Neural cell (in vitro differentiated cells): ENCODE measurements around the gene TRABD2A. TPM values are rescaled to one million over a fixed set of nuclear protein-coding genes. Genes with fewer than 3 reads are reported as not detected.

Source experiments
- H2AFZ ChIP-seq: fragments of 200-600, 300-800 bp; sonication (generic), shearing (Covaris generic); 2 replicates; pipeline ENCODE4 v1.6.0; 2014; ENCODE audit warnings: low read depth, mild to moderate bottlenecking, antibody characterized with exemption, low read length, moderate library complexity
- H3F3A ChIP-seq: fragments of 200-600 bp; shearing (Covaris generic); 2 replicates; pipeline ENCODE4 v1.6.1; 2016; ENCODE audit warnings: mild to moderate bottlenecking, moderate library complexity, mixed read lengths, antibody characterized with exemption, low read length; ENCODE audit not compliant: insufficient read depth, poor library complexity, severe bottlenecking
- H3K27ac ChIP-seq: fragments of 200-600, 300-800 bp; sonication (generic), shearing (Covaris generic); 2 replicates; pipeline ENCODE4 v1.5.1; 2014; ENCODE audit warnings: mild to moderate bottlenecking, low read length, moderate library complexity
- H3K27me3 ChIP-seq: fragments of 300-800, 200-600 bp; sonication (generic), shearing (Covaris generic); 2 replicates; pipeline ENCODE4 v1.6.0; 2014; ENCODE audit warnings: mild to moderate bottlenecking, low read depth, low read length, moderate library complexity; ENCODE audit not compliant: insufficient read depth
- H3K36me3 ChIP-seq: fragments of 300-800, 200-600 bp; sonication (generic), shearing (Covaris generic); 2 replicates; pipeline ENCODE4 v1.5.1; 2014; ENCODE audit warnings: mild to moderate bottlenecking, antibody characterized with exemption, low read length, moderate library complexity; ENCODE audit not compliant: insufficient read depth
- H3K4me2 ChIP-seq: fragments of 300-800, 200-600 bp; sonication (generic), shearing (Covaris generic); 2 replicates; pipeline ENCODE4 v1.6.0; 2014; ENCODE audit warnings: mild to moderate bottlenecking, low read length
- H3K4me3 ChIP-seq: fragments of 300-800, 200-600 bp; sonication (generic), shearing (Covaris generic); 2 replicates; pipeline ENCODE4 v1.5.1; 2014; ENCODE audit warnings: mild to moderate bottlenecking, low read length, moderate library complexity
- H3K79me2 ChIP-seq: fragments of 200-600 bp; shearing (Covaris generic); replicated peaks from 2 replicates; pipeline ENCODE4 v1.6.0; 2014; ENCODE audit warnings: mild to moderate bottlenecking, low read length, moderate library complexity; ENCODE audit not compliant: insufficient read depth
- H3K9ac ChIP-seq: fragments of 300-800, 200-600 bp; sonication (generic), shearing (Covaris generic); 2 replicates; pipeline ENCODE4 v1.6.1; 2016; ENCODE audit warnings: mild to moderate bottlenecking, low read length, mixed read lengths
- H3K9me2 ChIP-seq: fragments of 200-600 bp; shearing (Covaris generic); 2 replicates; pipeline ENCODE4 v1.6.1; 2016; ENCODE audit warnings: mild to moderate bottlenecking, low read length, mixed read lengths; ENCODE audit not compliant: insufficient read depth
- H3K9me3 ChIP-seq: fragments of 200-600, 300-800 bp; sonication (generic), shearing (Covaris generic); 2 replicates; pipeline ENCODE4 v1.6.1; 2016; ENCODE audit warnings: mild to moderate bottlenecking, mixed run types, low read length, moderate library complexity, mixed read lengths
- H4K20me1 ChIP-seq: fragments of 200-600 bp; shearing (Covaris generic); 2 replicates; pipeline ENCODE4 v1.6.1; 2016; ENCODE audit warnings: mild to moderate bottlenecking, mixed run types; ENCODE audit not compliant: insufficient read depth
- CTCF ChIP-seq: fragments of 450-650 bp; IDR thresholded peaks from 2 replicates; pipeline ENCODE4 v1.5.1; 2014; ENCODE audit warnings: antibody characterized with exemption, mild to moderate bottlenecking, moderate library complexity; ENCODE audit not compliant: poor library complexity, severe bottlenecking
- EP300 ChIP-seq: fragments of 450-650 bp; conservative IDR thresholded peaks from 2 replicates; pipeline ENCODE4 v1.6.1; 2014; ENCODE audit warnings: antibody characterized with exemption, mild to moderate bottlenecking, moderate library complexity; ENCODE audit not compliant: poor library complexity, severe bottlenecking
- EZH2 ChIP-seq: fragments of 200-600, 300-800 bp; shearing (Covaris generic), sonication (generic); IDR thresholded peaks from 2 replicates; pipeline ENCODE4 v1.6.1; 2014; ENCODE audit warnings: antibody characterized with exemption, low read length, borderline replicate concordance, mild to moderate bottlenecking; ENCODE audit not compliant: insufficient read depth, poor library complexity, severe bottlenecking
- MXI1 ChIP-seq: fragments of 450-650 bp; conservative IDR thresholded peaks from 2 replicates; pipeline ENCODE4 v1.6.1; 2014; ENCODE audit warnings: antibody characterized with exemption, mild to moderate bottlenecking; ENCODE audit not compliant: poor library complexity, severe bottlenecking
- POLR2AphosphoS5 ChIP-seq: IDR thresholded peaks from 2 replicates; pipeline ENCODE4 v1.6.1; 2012
- RAD21 ChIP-seq: fragments of 450-650 bp; conservative IDR thresholded peaks from 2 replicates; pipeline ENCODE4 v1.6.1; 2014; ENCODE audit warnings: antibody characterized with exemption, mild to moderate bottlenecking, moderate library complexity
- REST ChIP-seq: IDR thresholded peaks from 2 replicates; pipeline ENCODE4 v1.6.1; 2012; ENCODE audit warnings: borderline replicate concordance
- SMC3 ChIP-seq: fragments of 450-650 bp; conservative IDR thresholded peaks from 2 replicates; pipeline ENCODE4 v1.6.1; 2014; ENCODE audit warnings: antibody characterized with exemption, mild to moderate bottlenecking, moderate library complexity; ENCODE audit not compliant: poor library complexity
- TAF1 ChIP-seq: IDR thresholded peaks from 2 replicates; pipeline ENCODE4 v1.6.1; 2012; ENCODE audit warnings: low read depth
- polyA plus RNA-seq: library from polyadenylated mRNA; depleted of rRNA; stranded (reverse); fragments of >200 nt; gene quantifications from 2 replicates; pipeline ENCODE4 v1.2.3, GENCODE V29; 2014

TRABD2A gene
- polyA plus RNA-seq, 1 donor from 2014 or later, result 0.17 TPM

GRCh38 chr2:84838434-84839145, 42.3 kb downstream of the TRABD2A start:
- no peaks in the 10 kb centered on the region for H3F3A ChIP-seq
- H3K9me3 ChIP-seq, result no peaks in the 10 kb centered on the region
- no peaks in the 10 kb centered on the region for H3K27me3 ChIP-seq
- H3K9me2 ChIP-seq, result no peaks in the 10 kb centered on the region
- H4K20me1 ChIP-seq, result no peaks in the 10 kb centered on the region
- no peaks in the 10 kb centered on the region for H3K79me2 ChIP-seq
- H2AFZ ChIP-seq, result no peak overlapping the region
- H3K27ac ChIP-seq, result no peak overlapping the region
- TF ChIP-seq REST (no peak), POLR2AphosphoS5 (no peak)
- no peak overlapping the region for H3K4me2 ChIP-seq
- H3K4me3 ChIP-seq, result no peak overlapping the region
- no peak overlapping the region for H3K9ac ChIP-seq
- H3K36me3 ChIP-seq, result no peaks in the 10 kb centered on the region

- Histone ChIP-seq H4K20me1 (no peaks in the 10 kb centered on the region), H3K9me3 (no peaks in the 10 kb centered on the region), H3K27ac (no peak overlapping the region), H3K4me3 (no peak overlapping the region), H3K79me2 (no peaks in the 10 kb centered on the region), H2AFZ (no peak overlapping the region), H3K36me3 (no peaks in the 10 kb centered on the region), H3F3A (no peaks in the 10 kb centered on the region), H3K9me2 (no peaks in the 10 kb centered on the region), H3K9ac (no peak overlapping the region), H3K4me2 (no peak overlapping the region), H3K27me3 (no peaks in the 10 kb centered on the region)
- TF ChIP-seq POLR2AphosphoS5 (no peak), MXI1 (no peak)
Measured at GRCh38 chr2:84836215-84836614, 44.7 kb downstream of the TRABD2A start.

- H3K9me3 ChIP-seq, result no peaks in the 10 kb centered on the region
- no peak overlapping the region for H3K27ac ChIP-seq
- no peak overlapping the region for H3K9ac ChIP-seq
- no peaks in the 10 kb centered on the region for H3K79me2 ChIP-seq
- H3K9me2 ChIP-seq, result no peaks in the 10 kb centered on the region
- H3K36me3 ChIP-seq, result no peaks in the 10 kb centered on the region
- H3K4me2 ChIP-seq, result no peak overlapping the region
- H3F3A ChIP-seq, result no peaks in the 10 kb centered on the region
- no peak overlapping the region for H3K4me3 ChIP-seq
- no peak for TF ChIP-seq POLR2AphosphoS5
- TF ChIP-seq MXI1, result no peak
- no peak for TF ChIP-seq REST
- no peak for TF ChIP-seq CTCF
- no peak for TF ChIP-seq RAD21
- no peak for TF ChIP-seq SMC3
- TF ChIP-seq TAF1, result no peak
- TF ChIP-seq EP300, result no peak
- TF ChIP-seq EZH2, result no peak
- H2AFZ ChIP-seq, result no peak overlapping the region
- no peaks in the 10 kb centered on the region for H4K20me1 ChIP-seq
- no peaks in the 10 kb centered on the region for H3K27me3 ChIP-seq
Measured at GRCh38 chr2:84833481-84834150, 47.3 kb downstream of the TRABD2A start.
